C4-2B (cell line): ENCODE data around the gene CALCOCO1.

ENCODE experiments used
- H3K27ac ChIP-seq: fragments of 450-650 bp; 2 replicates; pipeline ENCODE4 v1.5.1; 2017
- CTCF ChIP-seq: fragments of 450-650 bp; conservative IDR thresholded peaks from 2 replicates; pipeline ENCODE4 v1.5.1; 2017; ENCODE audit warnings: mild to moderate bottlenecking
- ZFX ChIP-seq: fragments of 450-650 bp; IDR thresholded peaks from 2 replicates; pipeline ENCODE4 v1.6.1; 2017

CALCOCO1 gene

GRCh38 chr12:53727310-53728041 lies at the start of gene CALCOCO1:
Gene CALCOCO1 (minus strand): TSS chr12:53727452. CDS start chr12:53725242, 2,210 bp downstream.
- peak within 1 kb of the TSS; percentile 42 for H3K27ac ChIP-seq
- TF ChIP-seq CTCF (no peak), ZFX (no peak)

GRCh38 chr12:53776872-53777271 lies 49.6 kb upstream of the CALCOCO1 start:
- no peak for TF ChIP-seq ZFX
- no peak for TF ChIP-seq CTCF
- peak overlapping the region; percentile 83; the same call in 1 of the 2 replicates for H3K27ac ChIP-seq

GRCh38 chr12:53775478-53776145 lies 48.4 kb upstream of the CALCOCO1 start:
- H3K27ac ChIP-seq = peak overlapping the region; percentile 83; the same call in 1 of the 2 replicates
- TF ChIP-seq ZFX = no peak
- no peak for TF ChIP-seq CTCF

GRCh38 chr12:53770281-53770680 lies 43.0 kb upstream of the CALCOCO1 start:
- H3K27ac ChIP-seq = no peak overlapping the region
- TF ChIP-seq CTCF = no peak
- TF ChIP-seq ZFX = no peak

GRCh38 chr12:53768976-53769375 lies 41.7 kb upstream of the CALCOCO1 start:
- no peak overlapping the region for H3K27ac ChIP-seq
- TF ChIP-seq CTCF (no peak), ZFX (no peak)

GRCh38 chr12:53766881-53767280 lies 39.6 kb upstream of the CALCOCO1 start:
- TF ChIP-seq CTCF (no peak), ZFX (no peak)
- no peak overlapping the region for H3K27ac ChIP-seq

GRCh38 chr12:53765891-53766290 lies 38.6 kb upstream of the CALCOCO1 start:
- no peak overlapping the region for H3K27ac ChIP-seq
- TF ChIP-seq ZFX (no peak), CTCF (no peak)
